ENCODE results near the gene ZFYVE19.

GRCh38 chr15:40819048-40819447 is 12.2 kb downstream of the ZFYVE19 start:
- TF ChIP-seq, protein P1, sequence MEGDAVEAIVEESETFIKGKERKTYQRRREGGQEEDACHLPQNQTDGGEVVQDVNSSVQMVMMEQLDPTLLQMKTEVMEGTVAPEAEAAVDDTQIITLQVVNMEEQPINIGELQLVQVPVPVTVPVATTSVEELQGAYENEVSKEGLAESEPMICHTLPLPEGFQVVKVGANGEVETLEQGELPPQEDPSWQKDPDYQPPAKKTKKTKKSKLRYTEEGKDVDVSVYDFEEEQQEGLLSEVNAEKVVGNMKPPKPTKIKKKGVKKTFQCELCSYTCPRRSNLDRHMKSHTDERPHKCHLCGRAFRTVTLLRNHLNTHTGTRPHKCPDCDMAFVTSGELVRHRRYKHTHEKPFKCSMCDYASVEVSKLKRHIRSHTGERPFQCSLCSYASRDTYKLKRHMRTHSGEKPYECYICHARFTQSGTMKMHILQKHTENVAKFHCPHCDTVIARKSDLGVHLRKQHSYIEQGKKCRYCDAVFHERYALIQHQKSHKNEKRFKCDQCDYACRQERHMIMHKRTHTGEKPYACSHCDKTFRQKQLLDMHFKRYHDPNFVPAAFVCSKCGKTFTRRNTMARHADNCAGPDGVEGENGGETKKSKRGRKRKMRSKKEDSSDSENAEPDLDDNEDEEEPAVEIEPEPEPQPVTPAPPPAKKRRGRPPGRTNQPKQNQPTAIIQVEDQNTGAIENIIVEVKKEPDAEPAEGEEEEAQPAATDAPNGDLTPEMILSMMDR (IDR thresholded peaks at IDR 0.05) = no peak
- no peak for TF ChIP-seq POLR2A (IDR thresholded peaks at IDR 0.05)
